Measurements from ENCODE around the gene ARCN1. TPM values are rescaled to one million over a fixed set of nuclear protein-coding genes. Genes with fewer than 3 reads are reported as not detected.
A peak's percentile ranks its signal among the peaks of the same experiment; 100 is the strongest.

The ARCN1 gene
- polyA plus RNA-seq, 1 donor from 2014 or later = 67.2 TPM

GRCh38 chr11:118606844-118607228 lies 34.6 kb downstream of the ARCN1 start:
- no peaks in the 10 kb centered on the region for H3K9me3 ChIP-seq (ENCODE audit: low read length)
- H3K36me3 ChIP-seq (ENCODE audit: insufficient read depth, low read length) = peaks cover 5% of the 10 kb centered on the region
- H3K79me2 ChIP-seq (replicated peaks; ENCODE audit: insufficient read depth, low read length) = no peaks in the 10 kb centered on the region
- H3K9ac ChIP-seq (ENCODE audit: low read length) = no peak overlapping the region
- no peak for TF ChIP-seq MXI1 (conservative IDR thresholded peaks at IDR 0.05; ENCODE audit: poor library complexity, severe bottlenecking)
- no peak for TF ChIP-seq EP300 (conservative IDR thresholded peaks at IDR 0.05; ENCODE audit: poor library complexity, severe bottlenecking)
- TF ChIP-seq TAF1 (IDR thresholded peaks at IDR 0.05; ENCODE audit: low read depth) = no peak
- TF ChIP-seq RAD21 (conservative IDR thresholded peaks at IDR 0.05) = no peak
- no peak for TF ChIP-seq EZH2 (IDR thresholded peaks at IDR 0.05; ENCODE audit: borderline replicate concordance, insufficient read depth, low read length, poor library complexity, severe bottlenecking)
- TF ChIP-seq, protein P1, sequence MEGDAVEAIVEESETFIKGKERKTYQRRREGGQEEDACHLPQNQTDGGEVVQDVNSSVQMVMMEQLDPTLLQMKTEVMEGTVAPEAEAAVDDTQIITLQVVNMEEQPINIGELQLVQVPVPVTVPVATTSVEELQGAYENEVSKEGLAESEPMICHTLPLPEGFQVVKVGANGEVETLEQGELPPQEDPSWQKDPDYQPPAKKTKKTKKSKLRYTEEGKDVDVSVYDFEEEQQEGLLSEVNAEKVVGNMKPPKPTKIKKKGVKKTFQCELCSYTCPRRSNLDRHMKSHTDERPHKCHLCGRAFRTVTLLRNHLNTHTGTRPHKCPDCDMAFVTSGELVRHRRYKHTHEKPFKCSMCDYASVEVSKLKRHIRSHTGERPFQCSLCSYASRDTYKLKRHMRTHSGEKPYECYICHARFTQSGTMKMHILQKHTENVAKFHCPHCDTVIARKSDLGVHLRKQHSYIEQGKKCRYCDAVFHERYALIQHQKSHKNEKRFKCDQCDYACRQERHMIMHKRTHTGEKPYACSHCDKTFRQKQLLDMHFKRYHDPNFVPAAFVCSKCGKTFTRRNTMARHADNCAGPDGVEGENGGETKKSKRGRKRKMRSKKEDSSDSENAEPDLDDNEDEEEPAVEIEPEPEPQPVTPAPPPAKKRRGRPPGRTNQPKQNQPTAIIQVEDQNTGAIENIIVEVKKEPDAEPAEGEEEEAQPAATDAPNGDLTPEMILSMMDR (IDR thresholded peaks at IDR 0.05; ENCODE audit: poor library complexity, severe bottlenecking) = no peak
- TF ChIP-seq, protein P2, sequence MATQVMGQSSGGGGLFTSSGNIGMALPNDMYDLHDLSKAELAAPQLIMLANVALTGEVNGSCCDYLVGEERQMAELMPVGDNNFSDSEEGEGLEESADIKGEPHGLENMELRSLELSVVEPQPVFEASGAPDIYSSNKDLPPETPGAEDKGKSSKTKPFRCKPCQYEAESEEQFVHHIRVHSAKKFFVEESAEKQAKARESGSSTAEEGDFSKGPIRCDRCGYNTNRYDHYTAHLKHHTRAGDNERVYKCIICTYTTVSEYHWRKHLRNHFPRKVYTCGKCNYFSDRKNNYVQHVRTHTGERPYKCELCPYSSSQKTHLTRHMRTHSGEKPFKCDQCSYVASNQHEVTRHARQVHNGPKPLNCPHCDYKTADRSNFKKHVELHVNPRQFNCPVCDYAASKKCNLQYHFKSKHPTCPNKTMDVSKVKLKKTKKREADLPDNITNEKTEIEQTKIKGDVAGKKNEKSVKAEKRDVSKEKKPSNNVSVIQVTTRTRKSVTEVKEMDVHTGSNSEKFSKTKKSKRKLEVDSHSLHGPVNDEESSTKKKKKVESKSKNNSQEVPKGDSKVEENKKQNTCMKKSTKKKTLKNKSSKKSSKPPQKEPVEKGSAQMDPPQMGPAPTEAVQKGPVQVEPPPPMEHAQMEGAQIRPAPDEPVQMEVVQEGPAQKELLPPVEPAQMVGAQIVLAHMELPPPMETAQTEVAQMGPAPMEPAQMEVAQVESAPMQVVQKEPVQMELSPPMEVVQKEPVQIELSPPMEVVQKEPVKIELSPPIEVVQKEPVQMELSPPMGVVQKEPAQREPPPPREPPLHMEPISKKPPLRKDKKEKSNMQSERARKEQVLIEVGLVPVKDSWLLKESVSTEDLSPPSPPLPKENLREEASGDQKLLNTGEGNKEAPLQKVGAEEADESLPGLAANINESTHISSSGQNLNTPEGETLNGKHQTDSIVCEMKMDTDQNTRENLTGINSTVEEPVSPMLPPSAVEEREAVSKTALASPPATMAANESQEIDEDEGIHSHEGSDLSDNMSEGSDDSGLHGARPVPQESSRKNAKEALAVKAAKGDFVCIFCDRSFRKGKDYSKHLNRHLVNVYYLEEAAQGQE (IDR thresholded peaks at IDR 0.05; ENCODE audit: borderline replicate concordance) = no peak
- TF ChIP-seq SMC3 (conservative IDR thresholded peaks at IDR 0.05; ENCODE audit: poor library complexity) = no peak
- TF ChIP-seq POLR2AphosphoS5 (IDR thresholded peaks at IDR 0.05) = no peak
- no peaks in the 10 kb centered on the region for H4K20me1 ChIP-seq (ENCODE audit: insufficient read depth)
- no peaks in the 10 kb centered on the region for H3F3A ChIP-seq (ENCODE audit: insufficient read depth, low read length, poor library complexity, severe bottlenecking)
- no peak overlapping the region for H3K4me3 ChIP-seq (ENCODE audit: low read length)
- no peak overlapping the region for H3K27ac ChIP-seq (ENCODE audit: low read length)
- no peak overlapping the region for H3K4me2 ChIP-seq (ENCODE audit: low read length)
- no peak overlapping the region for H2AFZ ChIP-seq (ENCODE audit: low read depth, low read length)
- no peaks in the 10 kb centered on the region for H3K9me2 ChIP-seq (ENCODE audit: insufficient read depth, low read length)
- H3K27me3 ChIP-seq (ENCODE audit: insufficient read depth, low read depth, low read length) = peaks cover 42% of the 10 kb centered on the region

- H3K79me2 ChIP-seq (replicated peaks; ENCODE audit: insufficient read depth, low read length) = no peaks in the 10 kb centered on the region
- no peak within 1 kb of the TSS for H2AFZ ChIP-seq (ENCODE audit: low read depth, low read length)
- H3K4me2 ChIP-seq (ENCODE audit: low read length) = no peak within 1 kb of the TSS
- no peak within 1 kb of the TSS for H3K9ac ChIP-seq (ENCODE audit: low read length)
- H3K4me3 ChIP-seq (ENCODE audit: low read length) = peak within 1 kb of the TSS; percentile 47
- H3F3A ChIP-seq (ENCODE audit: insufficient read depth, low read length, poor library complexity, severe bottlenecking) = no peaks in the 10 kb centered on the region
- peaks cover 48% of the 10 kb centered on the region for H3K27me3 ChIP-seq (ENCODE audit: insufficient read depth, low read depth, low read length)
- no peaks in the 10 kb centered on the region for H3K36me3 ChIP-seq (ENCODE audit: insufficient read depth, low read length)
- no peak within 1 kb of the TSS for H3K27ac ChIP-seq (ENCODE audit: low read length)
- H3K9me2 ChIP-seq (ENCODE audit: insufficient read depth, low read length) = no peaks in the 10 kb centered on the region
- no peaks in the 10 kb centered on the region for H3K9me3 ChIP-seq (ENCODE audit: low read length)
- no peaks in the 10 kb centered on the region for H4K20me1 ChIP-seq (ENCODE audit: insufficient read depth)
- TF ChIP-seq EP300 (conservative IDR thresholded peaks at IDR 0.05; ENCODE audit: poor library complexity, severe bottlenecking) = no peak
- TF ChIP-seq RAD21 (conservative IDR thresholded peaks at IDR 0.05) = no peak
- TF ChIP-seq, protein P1 (IDR thresholded peaks at IDR 0.05; ENCODE audit: poor library complexity, severe bottlenecking) = peak; percentile 37
Measured at GRCh38 chr11:118607401-118608359, 35.5 kb downstream of the ARCN1 start, which contains the start of gene PHLDB1. Gene PHLDB1 (plus strand): TSS chr11:118607615. CDS start chr11:118613837, 6,222 bp downstream.
